ENCODE measurements around the gene PREX1.

Gene PREX1

DNA sequence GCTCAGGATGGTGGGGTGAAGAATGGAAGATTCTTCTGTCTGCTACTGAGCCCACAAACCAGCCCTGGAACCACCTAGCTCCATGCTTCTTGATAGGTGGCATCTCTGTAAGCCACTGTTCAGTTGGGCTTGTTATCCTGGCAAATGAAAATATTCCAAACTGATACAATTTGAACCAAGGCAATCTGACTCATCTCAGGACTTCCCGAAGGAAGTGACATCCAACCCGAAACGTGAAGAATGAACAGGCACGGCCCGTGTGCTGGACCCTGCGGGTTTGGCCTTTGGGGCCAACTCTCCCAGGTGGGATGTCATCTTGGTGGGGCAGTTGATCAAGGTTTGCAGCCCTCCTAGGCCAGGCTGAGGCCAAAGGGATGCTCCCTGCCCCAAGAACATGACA, 160.3 kb downstream of the PREX1 start:
- no peak for ATAC-seq (ENCODE audit: low read depth)
- TF ChIP-seq, protein P1, sequence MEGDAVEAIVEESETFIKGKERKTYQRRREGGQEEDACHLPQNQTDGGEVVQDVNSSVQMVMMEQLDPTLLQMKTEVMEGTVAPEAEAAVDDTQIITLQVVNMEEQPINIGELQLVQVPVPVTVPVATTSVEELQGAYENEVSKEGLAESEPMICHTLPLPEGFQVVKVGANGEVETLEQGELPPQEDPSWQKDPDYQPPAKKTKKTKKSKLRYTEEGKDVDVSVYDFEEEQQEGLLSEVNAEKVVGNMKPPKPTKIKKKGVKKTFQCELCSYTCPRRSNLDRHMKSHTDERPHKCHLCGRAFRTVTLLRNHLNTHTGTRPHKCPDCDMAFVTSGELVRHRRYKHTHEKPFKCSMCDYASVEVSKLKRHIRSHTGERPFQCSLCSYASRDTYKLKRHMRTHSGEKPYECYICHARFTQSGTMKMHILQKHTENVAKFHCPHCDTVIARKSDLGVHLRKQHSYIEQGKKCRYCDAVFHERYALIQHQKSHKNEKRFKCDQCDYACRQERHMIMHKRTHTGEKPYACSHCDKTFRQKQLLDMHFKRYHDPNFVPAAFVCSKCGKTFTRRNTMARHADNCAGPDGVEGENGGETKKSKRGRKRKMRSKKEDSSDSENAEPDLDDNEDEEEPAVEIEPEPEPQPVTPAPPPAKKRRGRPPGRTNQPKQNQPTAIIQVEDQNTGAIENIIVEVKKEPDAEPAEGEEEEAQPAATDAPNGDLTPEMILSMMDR (IDR thresholded peaks at IDR 0.05; ENCODE audit: poor library complexity, severe bottlenecking) = no peak

GRCh38 chr20:48665785-48666184, 162.0 kb downstream of the PREX1 start:
- no peaks in the 10 kb centered on the region for H3K36me3 ChIP-seq (ENCODE audit: low read depth)
- no peak overlapping the region for H3K4me3 ChIP-seq (ENCODE audit: severe bottlenecking)
- no peaks in the 10 kb centered on the region for H3K9me3 ChIP-seq (ENCODE audit: severe bottlenecking)
- H3K4me1 ChIP-seq (ENCODE audit: insufficient read depth, poor library complexity, severe bottlenecking) = no peaks in the 10 kb centered on the region
- TF ChIP-seq, protein P1 (IDR thresholded peaks at IDR 0.05; ENCODE audit: poor library complexity, severe bottlenecking) = no peak
- H3K27me3 ChIP-seq (ENCODE audit: insufficient read depth, poor library complexity, severe bottlenecking) = no peaks in the 10 kb centered on the region
- DNase-seq (ENCODE audit: low spot score) (no peak), ATAC-seq (ENCODE audit: low read depth) (no peak)
- no peak overlapping the region for H3K27ac ChIP-seq (ENCODE audit: poor library complexity, severe bottlenecking)

More for the DNA sequence above, 160.3 kb downstream of the PREX1 start:
- H3K4me3 ChIP-seq (ENCODE audit: severe bottlenecking) = no peak overlapping the region
- H3K36me3 ChIP-seq (ENCODE audit: low read depth) = no peaks in the 10 kb centered on the region
- H3K4me1 ChIP-seq (ENCODE audit: insufficient read depth, poor library complexity, severe bottlenecking) = no peaks in the 10 kb centered on the region
- H3K9me3 ChIP-seq (ENCODE audit: severe bottlenecking) = no peaks in the 10 kb centered on the region
- no peak overlapping the region for H3K27ac ChIP-seq (ENCODE audit: poor library complexity, severe bottlenecking)
- H3K27me3 ChIP-seq (ENCODE audit: insufficient read depth, poor library complexity, severe bottlenecking) = no peaks in the 10 kb centered on the region
- no peak for DNase-seq (ENCODE audit: low spot score)

DNA sequence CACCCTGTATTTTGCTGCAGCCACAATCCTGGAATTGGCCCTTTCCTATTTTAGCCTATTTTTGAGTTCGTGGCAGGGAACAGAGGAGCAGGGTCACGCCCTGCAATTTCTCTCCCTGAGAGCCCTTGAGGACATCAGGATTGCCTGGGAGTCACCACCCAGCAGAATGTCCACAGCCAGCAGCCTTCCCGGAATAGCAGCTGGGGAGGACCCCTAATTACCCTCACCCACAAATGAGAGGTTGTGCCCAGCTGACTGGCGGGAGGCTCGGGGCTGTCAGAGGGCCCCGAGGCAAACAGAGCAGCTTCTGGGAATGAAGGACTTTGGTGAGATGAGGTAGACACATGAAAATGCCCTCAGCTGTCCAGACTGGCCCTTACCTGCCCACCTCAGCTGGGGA, 165.1 kb downstream of the PREX1 start:
- H3K27me3 ChIP-seq (ENCODE audit: insufficient read depth, poor library complexity, severe bottlenecking) = no peaks in the 10 kb centered on the region
- DNase-seq (ENCODE audit: low spot score) = no peak

DNA sequence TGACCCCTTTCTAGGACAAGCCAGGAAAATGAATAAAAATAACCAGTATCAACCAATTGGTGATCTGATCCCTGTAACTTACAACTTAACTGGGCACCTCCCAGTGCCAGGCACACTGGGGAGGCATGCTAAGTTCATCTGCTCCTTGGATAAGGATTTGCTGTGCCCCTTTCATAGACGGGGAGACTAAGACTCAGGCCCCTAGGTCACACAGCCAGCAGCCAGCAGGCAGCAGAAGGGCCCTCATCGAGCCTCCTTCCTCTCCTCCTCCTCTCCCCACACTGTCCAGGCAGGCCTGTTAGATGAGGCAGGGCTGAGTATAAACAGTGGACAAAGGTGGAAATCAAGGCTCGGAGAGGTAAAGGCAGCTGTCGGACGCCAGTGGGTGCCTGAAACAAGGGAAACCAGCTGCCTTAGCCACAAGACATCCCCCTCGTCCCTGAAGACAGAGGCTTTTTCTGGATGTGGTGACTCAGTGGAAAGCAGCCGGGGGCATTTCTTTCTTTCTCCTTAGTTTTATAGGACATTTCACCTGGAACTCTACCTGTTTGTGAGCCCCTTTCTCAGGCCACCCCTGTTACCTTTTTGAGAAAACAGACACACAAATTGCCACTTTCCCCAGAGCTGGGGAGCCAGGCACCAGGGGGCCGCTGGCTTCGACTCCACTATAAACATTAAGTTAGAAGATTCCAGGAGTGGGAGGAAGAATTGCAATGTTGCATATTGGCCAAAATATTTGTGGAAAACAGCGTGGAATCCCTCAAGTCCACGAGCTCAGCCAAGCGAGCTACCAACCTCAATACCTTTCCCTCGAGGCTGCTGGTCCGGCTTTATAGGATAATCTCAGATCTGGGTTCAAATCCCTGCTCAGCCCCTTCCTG, 166.0 kb downstream of the PREX1 start:
- Histone ChIP-seq H3K27me3 (ENCODE audit: insufficient read depth, poor library complexity, severe bottlenecking) (no peaks in the 10 kb centered on the region), H3K27ac (ENCODE audit: poor library complexity, severe bottlenecking) (no peak overlapping the region), H3K4me1 (ENCODE audit: insufficient read depth, poor library complexity, severe bottlenecking) (no peaks in the 10 kb centered on the region), H3K9me3 (ENCODE audit: severe bottlenecking) (no peaks in the 10 kb centered on the region), H3K4me3 (ENCODE audit: severe bottlenecking) (no peak overlapping the region), H3K36me3 (ENCODE audit: low read depth) (no peaks in the 10 kb centered on the region)
- ATAC-seq (ENCODE audit: low read depth) = 0 out of 3 replicates have a peak, but pooled peaks have one; percentile 5
- DNase-seq (ENCODE audit: low spot score) = no peak
- TF ChIP-seq, protein P1 (IDR thresholded peaks at IDR 0.05; ENCODE audit: poor library complexity, severe bottlenecking) = no peak

More for the DNA sequence above, 165.1 kb downstream of the PREX1 start:
- Histone ChIP-seq H3K4me1 (ENCODE audit: insufficient read depth, poor library complexity, severe bottlenecking) (no peaks in the 10 kb centered on the region), H3K36me3 (ENCODE audit: low read depth) (no peaks in the 10 kb centered on the region), H3K9me3 (ENCODE audit: severe bottlenecking) (no peaks in the 10 kb centered on the region), H3K27ac (ENCODE audit: poor library complexity, severe bottlenecking) (no peak overlapping the region), H3K4me3 (ENCODE audit: severe bottlenecking) (no peak overlapping the region)
- ATAC-seq (ENCODE audit: low read depth) = no peak
- TF ChIP-seq, protein P1 (IDR thresholded peaks at IDR 0.05; ENCODE audit: poor library complexity, severe bottlenecking) = no peak

- Histone ChIP-seq H3K27ac (ENCODE audit: poor library complexity, severe bottlenecking) (no peak overlapping the region), H3K27me3 (ENCODE audit: insufficient read depth, poor library complexity, severe bottlenecking) (no peaks in the 10 kb centered on the region), H3K9me3 (ENCODE audit: severe bottlenecking) (no peaks in the 10 kb centered on the region), H3K36me3 (ENCODE audit: low read depth) (no peaks in the 10 kb centered on the region), H3K4me3 (ENCODE audit: severe bottlenecking) (no peak overlapping the region), H3K4me1 (ENCODE audit: insufficient read depth, poor library complexity, severe bottlenecking) (no peaks in the 10 kb centered on the region)
- DNase-seq (ENCODE audit: low spot score) = no peak
- TF ChIP-seq, protein P1 (IDR thresholded peaks at IDR 0.05; ENCODE audit: poor library complexity, severe bottlenecking) = no peak
- ATAC-seq (ENCODE audit: low read depth) = no peak
These were observed 167.0 kb downstream of the PREX1 start for GRCh38 chr20:48660788-48661187.
